WI38 (cell line): Measurements from ENCODE around the gene POMC.

Source experiments
- H3K4me3 ChIP-seq: 2 replicates; pipeline ENCODE4 v1.5.1; 2011; ENCODE audit warnings: low read depth, mild to moderate bottlenecking, control low read depth, low read length
- CTCF ChIP-seq: IDR thresholded peaks from 2 replicates; pipeline ENCODE4 v1.5.1; 2012; ENCODE audit warnings: low read depth, mild to moderate bottlenecking, control low read depth, low read length

POMC gene

DNA sequence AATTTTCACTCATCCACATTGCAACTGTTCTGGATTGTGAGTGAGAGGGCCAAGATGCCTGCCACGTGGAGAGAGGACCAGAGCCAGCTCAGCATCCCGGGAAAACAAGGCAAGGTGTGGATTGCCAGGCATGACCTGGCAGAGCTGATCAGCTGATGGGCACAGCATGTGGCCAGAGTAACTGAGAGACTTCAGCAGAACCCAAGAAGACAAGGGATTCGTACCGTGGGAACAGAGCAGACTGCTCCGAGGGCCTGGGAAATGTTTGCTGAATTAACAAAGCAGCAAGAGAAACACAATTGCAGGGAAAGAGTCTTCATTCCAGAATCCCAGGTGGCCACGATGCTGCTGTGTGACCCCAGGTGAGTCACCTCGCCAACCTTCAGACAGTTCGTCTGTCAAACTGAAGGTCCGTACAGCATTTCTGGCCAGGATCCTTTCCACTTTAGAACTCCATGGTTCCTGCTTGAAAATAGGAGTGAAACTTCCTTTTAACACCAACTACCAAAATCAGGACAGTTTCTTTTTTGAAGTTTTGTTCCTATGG lies 26.3 kb upstream of the POMC start:
- no peak for TF ChIP-seq CTCF
- no peak overlapping the region for H3K4me3 ChIP-seq

DNA sequence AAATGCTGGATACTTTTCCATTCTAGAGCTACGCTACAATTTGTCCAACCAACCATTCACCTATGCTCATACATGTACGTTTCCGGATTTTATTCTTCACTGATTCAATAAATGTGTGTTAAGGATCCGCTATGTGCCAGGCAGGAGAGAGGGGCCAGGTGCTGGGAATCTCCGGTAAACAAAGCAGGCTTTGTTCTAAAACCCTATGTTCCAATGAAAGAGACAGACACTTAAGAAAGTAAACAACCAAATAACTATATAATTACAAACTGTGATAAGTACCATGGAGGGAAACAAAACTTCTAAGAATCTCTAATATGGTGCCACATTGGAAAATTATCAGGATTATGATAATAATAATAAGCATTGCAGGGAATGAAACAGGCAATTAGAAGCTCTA lies 22.2 kb upstream of the POMC start:
- no peak for TF ChIP-seq CTCF
- no peak overlapping the region for H3K4me3 ChIP-seq

- no peak for TF ChIP-seq CTCF
- H3K4me3 ChIP-seq: no peak overlapping the region
Measured at GRCh38 chr2:25188405-25188804, 20.0 kb upstream of the POMC start.

GRCh38 chr2:25187729-25188350 lies 19.5 kb upstream of the POMC start:
- no peak for TF ChIP-seq CTCF

GRCh38 chr2:25184254-25184653 lies 15.9 kb upstream of the POMC start:
- TF ChIP-seq CTCF: no peak
- no peak overlapping the region for H3K4me3 ChIP-seq

More at GRCh38 chr2:25187729-25188350, 19.5 kb upstream of the POMC start:
- no peak overlapping the region for H3K4me3 ChIP-seq

GRCh38 chr2:25178976-25179375 lies 10.6 kb upstream of the POMC start:
- H3K4me3 ChIP-seq: no peak overlapping the region
- TF ChIP-seq CTCF: no peak

DNA sequence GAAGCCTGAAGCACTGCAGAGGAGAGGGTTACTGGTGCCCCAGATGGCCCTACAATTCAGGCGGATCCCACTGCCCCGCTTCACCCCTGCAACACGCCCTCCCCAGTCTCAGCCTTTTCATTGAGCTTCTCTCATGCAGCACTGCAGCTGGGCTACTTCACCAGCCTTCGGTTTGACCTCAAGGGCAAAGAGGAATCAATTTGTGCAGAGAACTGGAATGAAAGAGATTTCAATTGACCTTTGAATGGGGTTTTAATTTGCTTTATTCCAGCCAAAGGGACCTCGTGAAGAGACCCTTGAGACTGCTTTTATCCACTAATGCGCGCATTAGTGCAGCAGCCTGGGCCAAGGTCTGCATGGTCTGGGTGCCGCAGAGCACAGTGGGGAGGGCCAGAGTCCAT lies 8.8 kb upstream of the POMC start:
- no peak for TF ChIP-seq CTCF

More for the DNA sequence above, 8.8 kb upstream of the POMC start:
- H3K4me3 ChIP-seq: no peak overlapping the region
